Central memory CD8-positive, alpha-beta T cell (primary cell): ENCODE results near the gene CHD8.

Source experiments
- ATAC-seq: fragments of 150-1000 bp; cut with Tn5 transposase; replicated peaks from 2 replicates; pipeline ENCODE4 v1.10.0; 2022; ENCODE audit warnings: mild to moderate bottlenecking, moderate FRiP score, moderate number of reproducible peaks; ENCODE audit not compliant: poor library complexity, severe bottlenecking; ENCODE audit errors: extremely low read depth
- DNase-seq, 2 donors: peaks; one replicate each; pipeline ENCODE4 v3.0.0; 2021; ENCODE audit warnings: low spot score in 2 of 2
- H3K27ac Mint-ChIP-seq: one replicate; pipeline ENCODE4 v1.8.0; 2022; ENCODE audit warnings: low read depth, mild to moderate bottlenecking, moderate library complexity, mixed read lengths
- H3K27me3 Mint-ChIP-seq: one replicate; pipeline ENCODE4 v1.8.0; 2022; ENCODE audit warnings: mixed read lengths
- H3K36me3 Mint-ChIP-seq: one replicate; pipeline ENCODE4 v1.8.0; 2022; ENCODE audit warnings: mild to moderate bottlenecking, moderate library complexity, mixed read lengths; ENCODE audit not compliant: insufficient read depth
- H3K4me1 Mint-ChIP-seq: one replicate; pipeline ENCODE4 v1.8.0; 2022; ENCODE audit warnings: mixed read lengths
- H3K4me3 Mint-ChIP-seq: one replicate; pipeline ENCODE4 v1.8.0; 2022; ENCODE audit warnings: mild to moderate bottlenecking, moderate library complexity, mixed read lengths
- H3K9me3 Mint-ChIP-seq: one replicate; pipeline ENCODE4 v1.8.0; 2022; ENCODE audit warnings: mixed read lengths

Gene CHD8

GRCh38 chr14:21455912-21456667 is at the start of gene CHD8:
Gene CHD8, minus strand, starts transcription at chr14:21456123. Its CDS starts 24,480 bp downstream, at chr14:21431643.
- Mint-ChIP-seq H3K9me3 (no peaks in the 10 kb centered on the region), H3K4me1 (peaks cover 36% of the 10 kb centered on the region), H3K27ac (peak within 1 kb of the TSS; percentile 94), H3K36me3 (peaks cover 26% of the 10 kb centered on the region), H3K27me3 (no peaks in the 10 kb centered on the region), H3K4me3 (peak within 1 kb of the TSS; percentile 96)
- ATAC-seq (peak; percentile 96), DNase-seq (peak; percentile 96 to 98)

- DNase-seq = no peak
- peak; percentile 28 for ATAC-seq
- Mint-ChIP-seq H3K4me1 (peaks cover 29% of the 10 kb centered on the region), H3K36me3 (peaks cover 26% of the 10 kb centered on the region), H3K9me3 (no peaks in the 10 kb centered on the region), H3K27me3 (no peaks in the 10 kb centered on the region), H3K4me3 (no peak overlapping the region), H3K27ac (peak overlapping the region; percentile 71)
These were observed 49.2 kb upstream of the CHD8 start for GRCh38 chr14:21505012-21505553.

GRCh38 chr14:21503376-21503775 is 47.5 kb upstream of the CHD8 start:
- H3K36me3 Mint-ChIP-seq = peaks cover 43% of the 10 kb centered on the region
- H3K4me3 Mint-ChIP-seq = no peak overlapping the region
- H3K27me3 Mint-ChIP-seq = no peaks in the 10 kb centered on the region
- H3K27ac Mint-ChIP-seq = no peak overlapping the region
- DNase-seq = no peak
- no peaks in the 10 kb centered on the region for H3K9me3 Mint-ChIP-seq
- no peak for ATAC-seq
- H3K4me1 Mint-ChIP-seq = peaks cover 20% of the 10 kb centered on the region

GRCh38 chr14:21501568-21501967 is 45.6 kb upstream of the CHD8 start:
- DNase-seq (no peak), ATAC-seq (no peak)
- Mint-ChIP-seq H3K36me3 (peaks cover 52% of the 10 kb centered on the region), H3K27ac (no peak overlapping the region), H3K4me3 (no peak overlapping the region), H3K4me1 (peaks cover 17% of the 10 kb centered on the region), H3K9me3 (no peaks in the 10 kb centered on the region), H3K27me3 (no peaks in the 10 kb centered on the region)

- H3K27me3 Mint-ChIP-seq = no peaks in the 10 kb centered on the region
- DNase-seq (no peak), ATAC-seq (peak; percentile 79)
These were observed 42.9 kb upstream of the CHD8 start for GRCh38 chr14:21498540-21499526.

GRCh38 chr14:21496453-21496852 is 40.5 kb upstream of the CHD8 start:
- Mint-ChIP-seq H3K36me3 (peaks cover 89% of the 10 kb centered on the region), H3K9me3 (no peaks in the 10 kb centered on the region), H3K27me3 (no peaks in the 10 kb centered on the region), H3K4me3 (no peak overlapping the region), H3K27ac (no peak overlapping the region), H3K4me1 (peaks cover 15% of the 10 kb centered on the region)
- DNase-seq = no peak
- ATAC-seq = no peak

More at GRCh38 chr14:21498540-21499526, 42.9 kb upstream of the CHD8 start:
- Mint-ChIP-seq H3K9me3 (no peaks in the 10 kb centered on the region), H3K4me1 (peaks cover 8% of the 10 kb centered on the region), H3K4me3 (no peak overlapping the region), H3K36me3 (peaks cover 78% of the 10 kb centered on the region), H3K27ac (no peak overlapping the region)

GRCh38 chr14:21494902-21495762 is 39.2 kb upstream of the CHD8 start:
- ATAC-seq (no peak), DNase-seq (no peak)
- Mint-ChIP-seq H3K4me3 (no peak overlapping the region), H3K27ac (no peak overlapping the region), H3K9me3 (no peaks in the 10 kb centered on the region), H3K36me3 (peaks cover 88% of the 10 kb centered on the region), H3K4me1 (peaks cover 15% of the 10 kb centered on the region), H3K27me3 (no peaks in the 10 kb centered on the region)

GRCh38 chr14:21486640-21487087 is 30.7 kb upstream of the CHD8 start:
- H3K9me3 Mint-ChIP-seq = no peaks in the 10 kb centered on the region
- no peaks in the 10 kb centered on the region for H3K27me3 Mint-ChIP-seq
- H3K4me1 Mint-ChIP-seq = peaks cover 7% of the 10 kb centered on the region
- no peak for ATAC-seq
- no peak for DNase-seq
- no peak overlapping the region for H3K27ac Mint-ChIP-seq
- H3K36me3 Mint-ChIP-seq = peaks cover 44% of the 10 kb centered on the region
- H3K4me3 Mint-ChIP-seq = no peak overlapping the region

- Mint-ChIP-seq H3K27me3 (no peaks in the 10 kb centered on the region), H3K36me3 (peaks cover 31% of the 10 kb centered on the region), H3K27ac (peak within 1 kb of the TSS; percentile 98), H3K4me1 (peaks cover 30% of the 10 kb centered on the region), H3K9me3 (no peaks in the 10 kb centered on the region), H3K4me3 (peak within 1 kb of the TSS; percentile 97)
- ATAC-seq (peak; percentile 97), DNase-seq (peak; percentile 90 to 97)
These were observed 21.2 kb upstream of the CHD8 start, which contains the start of the genes RAB2B and TOX4 for GRCh38 chr14:21476925-21477681. Gene RAB2B, minus strand, starts transcription at chr14:21476959. Its CDS starts 87 bp downstream, at chr14:21476872. Gene TOX4, plus strand, starts transcription at chr14:21477195. Its CDS starts 84 bp downstream, at chr14:21477279.

GRCh38 chr14:21476523-21476924 is 20.6 kb upstream of the CHD8 start:
- Mint-ChIP-seq H3K27me3 (no peaks in the 10 kb centered on the region), H3K4me3 (peak overlapping the region; percentile 97), H3K9me3 (no peaks in the 10 kb centered on the region), H3K4me1 (peaks cover 27% of the 10 kb centered on the region), H3K36me3 (peaks cover 32% of the 10 kb centered on the region), H3K27ac (peak overlapping the region; percentile 98)
- DNase-seq = no peak
- peak; percentile 44 for ATAC-seq
